Measurements from ENCODE around the gene VASH1.

Gene VASH1

GRCh38 chr14:76715101-76715500 lies 46.2 kb upstream of the VASH1 start:
- Histone ChIP-seq H3K4me3 (ENCODE audit: insufficient read depth, low read length, poor library complexity, severe bottlenecking) (no peak overlapping the region), H3K4me2 (ENCODE audit: low read depth, low read length, poor library complexity, severe bottlenecking) (no peak overlapping the region), H3K36me3 (ENCODE audit: low read length) (no peaks in the 10 kb centered on the region), H3K27ac (ENCODE audit: low read depth, low read length) (no peak overlapping the region), H3K9ac (ENCODE audit: low read length) (no peak overlapping the region), H4K20me1 (ENCODE audit: low read depth, low read length) (no peaks in the 10 kb centered on the region), H3K9me3 (ENCODE audit: insufficient read depth, low read length) (no peaks in the 10 kb centered on the region), H2AFZ (ENCODE audit: low read depth, low read length, severe bottlenecking) (no peak overlapping the region), H3F3A (ENCODE audit: insufficient read depth) (no peaks in the 10 kb centered on the region), H3K27me3 (ENCODE audit: low read length) (no peaks in the 10 kb centered on the region), H3K79me2 (ENCODE audit: insufficient read depth, low read length) (no peaks in the 10 kb centered on the region), H3K9me2 (replicated peaks; ENCODE audit: insufficient read depth, low read length) (no peaks in the 10 kb centered on the region)
- TF ChIP-seq EZH2phosphoT487 (conservative IDR thresholded peaks at IDR 0.05; ENCODE audit: low read length) (no peak), CTCF (IDR thresholded peaks at IDR 0.05; ENCODE audit: insufficient read depth, low read length, poor library complexity, severe bottlenecking) (no peak)

GRCh38 chr14:76715511-76716081 lies 45.7 kb upstream of the VASH1 start:
- no peak overlapping the region for H3K9ac ChIP-seq (ENCODE audit: low read length)
- no peaks in the 10 kb centered on the region for H3K9me3 ChIP-seq (ENCODE audit: insufficient read depth, low read length)
- H3K36me3 ChIP-seq (ENCODE audit: low read length): no peaks in the 10 kb centered on the region
- no peak overlapping the region for H3K27ac ChIP-seq (ENCODE audit: low read depth, low read length)
- H4K20me1 ChIP-seq (ENCODE audit: low read depth, low read length): no peaks in the 10 kb centered on the region
- H3K4me3 ChIP-seq (ENCODE audit: insufficient read depth, low read length, poor library complexity, severe bottlenecking): no peak overlapping the region
- no peaks in the 10 kb centered on the region for H3K79me2 ChIP-seq (ENCODE audit: insufficient read depth, low read length)
- H3K4me2 ChIP-seq (ENCODE audit: low read depth, low read length, poor library complexity, severe bottlenecking): no peak overlapping the region
- TF ChIP-seq EZH2phosphoT487 (conservative IDR thresholded peaks at IDR 0.05; ENCODE audit: low read length) (no peak), CTCF (IDR thresholded peaks at IDR 0.05; ENCODE audit: insufficient read depth, low read length, poor library complexity, severe bottlenecking) (no peak)
- no peaks in the 10 kb centered on the region for H3K27me3 ChIP-seq (ENCODE audit: low read length)
- H3K9me2 ChIP-seq (replicated peaks; ENCODE audit: insufficient read depth, low read length): no peaks in the 10 kb centered on the region
- no peaks in the 10 kb centered on the region for H3F3A ChIP-seq (ENCODE audit: insufficient read depth)
- H2AFZ ChIP-seq (ENCODE audit: low read depth, low read length, severe bottlenecking): no peak overlapping the region

GRCh38 chr14:76716285-76716684 lies 45.0 kb upstream of the VASH1 start:
- no peak overlapping the region for H3K9ac ChIP-seq (ENCODE audit: low read length)
- H2AFZ ChIP-seq (ENCODE audit: low read depth, low read length, severe bottlenecking): no peak overlapping the region
- H3F3A ChIP-seq (ENCODE audit: insufficient read depth): no peaks in the 10 kb centered on the region
- H4K20me1 ChIP-seq (ENCODE audit: low read depth, low read length): no peaks in the 10 kb centered on the region
- no peak overlapping the region for H3K4me3 ChIP-seq (ENCODE audit: insufficient read depth, low read length, poor library complexity, severe bottlenecking)
- no peaks in the 10 kb centered on the region for H3K27me3 ChIP-seq (ENCODE audit: low read length)
- no peaks in the 10 kb centered on the region for H3K36me3 ChIP-seq (ENCODE audit: low read length)
- no peaks in the 10 kb centered on the region for H3K79me2 ChIP-seq (ENCODE audit: insufficient read depth, low read length)
- H3K4me2 ChIP-seq (ENCODE audit: low read depth, low read length, poor library complexity, severe bottlenecking): no peak overlapping the region
- H3K27ac ChIP-seq (ENCODE audit: low read depth, low read length): no peak overlapping the region
- no peaks in the 10 kb centered on the region for H3K9me3 ChIP-seq (ENCODE audit: insufficient read depth, low read length)
- TF ChIP-seq EZH2phosphoT487 (conservative IDR thresholded peaks at IDR 0.05; ENCODE audit: low read length) (no peak), CTCF (IDR thresholded peaks at IDR 0.05; ENCODE audit: insufficient read depth, low read length, poor library complexity, severe bottlenecking) (no peak)
- no peaks in the 10 kb centered on the region for H3K9me2 ChIP-seq (replicated peaks; ENCODE audit: insufficient read depth, low read length)

Measured in SU-DHL-6 (cell line).